Uterus (tissue), 2 donors: ENCODE results near the gene NHSL1.

Source experiments
- CTCF ChIP-seq, 4 experiments: fragments of 200-600 bp in 2 of 4; fragments of 450-650 bp in 2 of 4; sonication (generic) in 2 of 4; IDR thresholded peaks; one replicate each; pipeline ENCODE4 v1.5.1; 2016 to 2019; ENCODE audit warnings: antibody characterized with exemption in 4 of 4, mild to moderate bottlenecking in 2 of 4, moderate library complexity in 1 of 4
- POLR2A ChIP-seq, 2 donors: fragments of 450-650 bp; IDR thresholded peaks; one replicate each; pipeline ENCODE4 v1.6.1; 2016; ENCODE audit warnings: antibody characterized with exemption in 2 of 2, mild to moderate bottlenecking in 1 of 2, moderate library complexity in 1 of 2

DNA sequence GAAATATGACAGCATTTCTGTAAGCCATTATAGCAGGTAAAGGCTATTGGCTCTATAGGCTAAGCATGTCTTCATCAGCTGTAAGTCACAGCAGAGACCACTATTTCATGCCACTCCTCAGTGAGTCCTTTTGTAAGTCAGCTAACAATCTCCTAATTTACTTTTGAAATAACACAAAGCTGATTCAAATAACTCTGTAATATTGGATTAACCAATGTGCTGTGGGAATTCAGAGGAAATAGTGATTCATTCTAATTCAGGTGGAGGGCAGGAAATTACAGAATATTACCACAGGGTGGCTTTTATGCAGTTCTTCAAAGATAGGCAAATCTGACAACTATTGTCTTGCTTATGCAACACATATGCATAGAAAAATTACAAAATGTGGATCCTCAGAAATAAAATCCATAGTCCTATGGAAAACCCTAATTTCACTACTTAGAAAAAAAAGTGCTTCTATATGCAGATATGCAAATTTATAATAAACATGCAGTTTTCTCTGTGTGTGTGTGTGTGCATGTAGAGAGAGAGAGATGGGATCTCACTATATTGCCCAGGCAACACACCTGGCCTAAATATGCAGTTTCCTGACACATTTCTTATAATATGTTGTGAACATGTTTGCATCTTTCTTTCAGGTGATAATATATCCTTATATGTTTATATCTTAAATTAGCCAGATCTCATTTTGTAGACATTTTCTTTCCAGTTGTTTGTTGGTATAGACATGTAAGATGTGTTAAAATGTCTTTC lies 126.4 kb downstream of the NHSL1 start:
- TF ChIP-seq CTCF (IDR thresholded peaks at IDR 0.05) (no peak), POLR2A (IDR thresholded peaks at IDR 0.05) (no peak)
